ENCODE data around the gene DHRSX. TPM values are rescaled to one million over a fixed set of nuclear protein-coding genes. Genes with fewer than 3 reads are reported as not detected.

The DHRSX gene
- 26.4 TPM for total RNA-seq
- polyA plus RNA-seq (ENCODE audit: insufficient read depth, low read depth, low replicate concordance): 30.0 TPM
- long read RNA-seq, donor 1, transcript DHRSX-201 (7 exons, 2,571 nt): major isoform, 6 of 12 reads
- long read RNA-seq, donor 1, partial matches to known transcripts: 6 of 12 reads
- long read RNA-seq, donor 1, other reads (novel, unspliced or antisense): 0 of 12 reads
- long read RNA-seq, donor 2, partial matches to known transcripts: 13 of 15 reads
- long read RNA-seq, donor 2, other reads (novel, unspliced or antisense): 0 of 15 reads
- long read RNA-seq, donor 3, transcript DHRSX-201 (7 exons, 2,571 nt): major isoform, 9 of 26 reads
- long read RNA-seq, donor 3, partial matches to known transcripts: 16 of 26 reads
- long read RNA-seq, donor 3, other reads (novel, unspliced or antisense): 0 of 26 reads
- long read RNA-seq, donor 4, transcript DHRSX-201 (7 exons, 2,571 nt): major isoform, 10 of 24 reads
- long read RNA-seq, donor 4, partial matches to known transcripts: 14 of 24 reads
- long read RNA-seq, donor 4, other reads (novel, unspliced or antisense): 0 of 24 reads
- long read RNA-seq, donor 5, partial matches to known transcripts: 0 of 1 reads
- long read RNA-seq, donor 5, other reads (novel, unspliced or antisense): 0 of 1 reads
- long read RNA-seq, donor 6, partial matches to known transcripts: 0 of 3 reads
- long read RNA-seq, donor 6, other reads (novel, unspliced or antisense): 0 of 3 reads
- long read RNA-seq, donor 7, transcript DHRSX-201 (7 exons, 2,571 nt): major isoform, 13 of 44 reads
- long read RNA-seq, donor 7, partial matches to known transcripts: 6 of 44 reads
- long read RNA-seq, donor 7, other reads (novel, unspliced or antisense): 25 of 44 reads
- long read RNA-seq, donor 8, transcript DHRSX-201 (7 exons, 2,571 nt): major isoform, 8 of 15 reads
- long read RNA-seq, donor 8, partial matches to known transcripts: 7 of 15 reads
- long read RNA-seq, donor 8, other reads (novel, unspliced or antisense): 0 of 15 reads
- long read RNA-seq, donor 9, transcript DHRSX-201 (7 exons, 2,571 nt): major isoform, 10 of 10 reads
- long read RNA-seq, donor 9, partial matches to known transcripts: 0 of 10 reads
- long read RNA-seq, donor 9, other reads (novel, unspliced or antisense): 0 of 10 reads
- long read RNA-seq, donor 10, transcript DHRSX-201 (7 exons, 2,571 nt): major isoform, 8 of 22 reads
- long read RNA-seq, donor 10, partial matches to known transcripts: 13 of 22 reads
- long read RNA-seq, donor 10, other reads (novel, unspliced or antisense): 0 of 22 reads

GRCh38 chrX:2500803-2501558, at the start of gene DHRSX, which contains the start of gene ZBED1:
Gene DHRSX, minus strand, starts transcription at chrX:2500976. Its CDS starts 51 bp downstream, at chrX:2500925.
Gene ZBED1, minus strand, starts transcription at chrX:2500976. Its CDS starts 10,257 bp downstream, at chrX:2490719.
- peak in 3 of 5 donors; percentile 61 to 81 (median 80) for DNase-seq
- intact Hi-C loops (cut with DNase I): no loop called here

GRCh38 chrX:2549876-2550275, 49.1 kb upstream of the DHRSX start:
- DNase-seq: peak in 3 of 5 donors; percentile 24 to 58 (median 36)
- Histone ChIP-seq H3K9ac (ENCODE audit: low read length in 3 of 3) (no peak overlapping the region), H3K9me3 (ENCODE audit: control insufficient read depth in 2 of 3, insufficient read depth in 1 of 3, low read length in 3 of 3) (no peaks in the 10 kb centered on the region), H3K4me3 (ENCODE audit: low read length in 3 of 3) (no peak overlapping the region), H3K27me3 (ENCODE audit: control insufficient read depth, insufficient read depth, low read length) (no peaks in the 10 kb centered on the region), H3K36me3 (ENCODE audit: control insufficient read depth in 2 of 3, insufficient read depth in 3 of 3, low read length in 3 of 3) (no peaks in the 10 kb centered on the region), H3K4me1 (ENCODE audit: control insufficient read depth in 2 of 3, insufficient read depth in 2 of 3, low read depth in 1 of 3, low read length in 3 of 3) (peaks cover 0 to 4% (median 0%) of the 10 kb centered on the region in 3 donors), H3K27ac (ENCODE audit: low read depth in 2 of 2, low read length in 2 of 2) (no peak overlapping the region)
- intact Hi-C loops (cut with DNase I): no loop called here
- no peak for TF ChIP-seq CTCF (IDR thresholded peaks at IDR 0.05; ENCODE audit: borderline replicate concordance, extremely low read depth, insufficient read depth)
- FAIRE-seq: no peak

More at GRCh38 chrX:2500803-2501558, at the start of gene DHRSX, which contains the start of gene ZBED1:
- Histone ChIP-seq H3K4me1 (ENCODE audit: control insufficient read depth in 2 of 3, insufficient read depth in 2 of 3, low read depth in 1 of 3, low read length in 3 of 3) (peaks cover 0 to 9% (median 0%) of the 10 kb centered on the region in 3 donors), H3K27ac (ENCODE audit: low read depth in 2 of 2, low read length in 2 of 2) (peak within 1 kb of the TSS; percentile 93), H3K9me3 (ENCODE audit: control insufficient read depth in 2 of 3, insufficient read depth in 1 of 3, low read length in 3 of 3) (no peaks in the 10 kb centered on the region), H3K27me3 (ENCODE audit: control insufficient read depth, insufficient read depth, low read length) (no peaks in the 10 kb centered on the region), H3K36me3 (ENCODE audit: control insufficient read depth in 2 of 3, insufficient read depth in 3 of 3, low read length in 3 of 3) (no peaks in the 10 kb centered on the region), H3K4me3 (ENCODE audit: low read length in 3 of 3) (peak within 1 kb of the TSS; percentile 72 to 75 (median 74)), H3K9ac (ENCODE audit: low read length in 3 of 3) (peak within 1 kb of the TSS; percentile 60 to 80 (median 65))
- TF ChIP-seq CTCF (IDR thresholded peaks at IDR 0.05; ENCODE audit: borderline replicate concordance, extremely low read depth, insufficient read depth): no peak
- FAIRE-seq: no peak
